ENCODE data around the gene VMAC. TPM values are rescaled to one million over a fixed set of nuclear protein-coding genes. Genes with fewer than 3 reads are reported as not detected.

Gene VMAC
- total RNA-seq, 1 donor from 2014 or later, result 4.3 TPM

DNA sequence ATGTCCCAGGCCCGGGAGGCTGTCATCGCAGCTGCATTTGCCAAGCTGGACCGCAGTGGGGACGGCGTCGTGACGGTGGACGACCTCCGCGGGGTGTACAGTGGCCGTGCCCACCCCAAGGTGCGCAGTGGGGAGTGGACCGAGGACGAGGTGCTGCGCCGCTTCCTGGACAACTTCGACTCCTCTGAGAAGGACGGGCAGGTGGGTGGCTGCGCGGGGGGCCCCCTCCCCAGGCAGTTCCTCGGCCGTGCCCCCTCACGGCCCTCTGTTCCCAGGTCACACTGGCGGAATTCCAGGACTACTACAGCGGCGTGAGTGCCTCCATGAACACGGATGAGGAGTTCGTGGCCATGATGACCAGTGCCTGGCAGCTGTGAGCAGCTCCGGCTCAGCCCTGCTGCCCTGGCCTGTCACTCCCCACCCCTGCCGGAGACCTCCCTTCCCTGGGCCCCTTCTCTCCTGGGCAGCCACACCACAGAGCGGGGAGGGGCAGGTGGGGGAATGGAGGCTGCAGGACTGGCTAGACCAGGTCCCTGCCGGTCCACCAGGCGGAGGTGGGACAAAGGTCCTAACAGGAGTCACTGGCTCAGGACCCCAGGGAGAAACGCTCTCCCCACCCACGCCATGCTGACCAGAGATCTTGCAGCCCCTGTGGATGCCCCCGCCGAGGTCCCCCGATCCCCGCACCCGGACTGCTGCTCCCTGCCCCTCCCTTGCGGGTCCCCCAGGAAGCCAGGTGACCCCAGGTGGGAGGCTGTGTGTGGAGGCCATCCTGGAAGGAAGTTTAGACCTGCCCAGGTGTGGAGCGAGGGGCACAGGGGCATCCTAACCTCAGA lies 10.5 kb downstream of the VMAC start:
- TF ChIP-seq, protein P1, sequence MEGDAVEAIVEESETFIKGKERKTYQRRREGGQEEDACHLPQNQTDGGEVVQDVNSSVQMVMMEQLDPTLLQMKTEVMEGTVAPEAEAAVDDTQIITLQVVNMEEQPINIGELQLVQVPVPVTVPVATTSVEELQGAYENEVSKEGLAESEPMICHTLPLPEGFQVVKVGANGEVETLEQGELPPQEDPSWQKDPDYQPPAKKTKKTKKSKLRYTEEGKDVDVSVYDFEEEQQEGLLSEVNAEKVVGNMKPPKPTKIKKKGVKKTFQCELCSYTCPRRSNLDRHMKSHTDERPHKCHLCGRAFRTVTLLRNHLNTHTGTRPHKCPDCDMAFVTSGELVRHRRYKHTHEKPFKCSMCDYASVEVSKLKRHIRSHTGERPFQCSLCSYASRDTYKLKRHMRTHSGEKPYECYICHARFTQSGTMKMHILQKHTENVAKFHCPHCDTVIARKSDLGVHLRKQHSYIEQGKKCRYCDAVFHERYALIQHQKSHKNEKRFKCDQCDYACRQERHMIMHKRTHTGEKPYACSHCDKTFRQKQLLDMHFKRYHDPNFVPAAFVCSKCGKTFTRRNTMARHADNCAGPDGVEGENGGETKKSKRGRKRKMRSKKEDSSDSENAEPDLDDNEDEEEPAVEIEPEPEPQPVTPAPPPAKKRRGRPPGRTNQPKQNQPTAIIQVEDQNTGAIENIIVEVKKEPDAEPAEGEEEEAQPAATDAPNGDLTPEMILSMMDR (IDR thresholded peaks at IDR 0.05; ENCODE audit: insufficient read depth, low read length, poor library complexity, severe bottlenecking), result no peak
- Histone ChIP-seq H3K36me3 (ENCODE audit: control insufficient read depth, insufficient read depth, low read length) (peaks cover 1% of the 10 kb centered on the region), H3K4me3 (ENCODE audit: low read depth, low read length) (no peak overlapping the region), H3K27me3 (ENCODE audit: control insufficient read depth, insufficient read depth, low read length) (no peaks in the 10 kb centered on the region)
- DNase-seq (ENCODE audit: low read depth), result no peak

- DNase-seq (ENCODE audit: low read depth), result no peak
- H3K27me3 ChIP-seq (ENCODE audit: control insufficient read depth, insufficient read depth, low read length), result no peaks in the 10 kb centered on the region
- peaks cover 1% of the 10 kb centered on the region for H3K36me3 ChIP-seq (ENCODE audit: control insufficient read depth, insufficient read depth, low read length)
- no peak overlapping the region for H3K4me3 ChIP-seq (ENCODE audit: low read depth, low read length)
- TF ChIP-seq, protein P1 (IDR thresholded peaks at IDR 0.05; ENCODE audit: insufficient read depth, low read length, poor library complexity, severe bottlenecking), result no peak
These were observed 11.1 kb downstream of the VMAC start for GRCh38 chr19:5915782-5916165.

GRCh38 chr19:5916181-5916708 lies 11.6 kb downstream of the VMAC start:
- Histone ChIP-seq H3K4me3 (ENCODE audit: low read depth, low read length) (no peak overlapping the region), H3K27me3 (ENCODE audit: control insufficient read depth, insufficient read depth, low read length) (no peaks in the 10 kb centered on the region), H3K36me3 (ENCODE audit: control insufficient read depth, insufficient read depth, low read length) (peaks cover 1% of the 10 kb centered on the region)
- TF ChIP-seq, protein P1 (IDR thresholded peaks at IDR 0.05; ENCODE audit: insufficient read depth, low read length, poor library complexity, severe bottlenecking), result no peak
- no peak for DNase-seq (ENCODE audit: low read depth)

DNA sequence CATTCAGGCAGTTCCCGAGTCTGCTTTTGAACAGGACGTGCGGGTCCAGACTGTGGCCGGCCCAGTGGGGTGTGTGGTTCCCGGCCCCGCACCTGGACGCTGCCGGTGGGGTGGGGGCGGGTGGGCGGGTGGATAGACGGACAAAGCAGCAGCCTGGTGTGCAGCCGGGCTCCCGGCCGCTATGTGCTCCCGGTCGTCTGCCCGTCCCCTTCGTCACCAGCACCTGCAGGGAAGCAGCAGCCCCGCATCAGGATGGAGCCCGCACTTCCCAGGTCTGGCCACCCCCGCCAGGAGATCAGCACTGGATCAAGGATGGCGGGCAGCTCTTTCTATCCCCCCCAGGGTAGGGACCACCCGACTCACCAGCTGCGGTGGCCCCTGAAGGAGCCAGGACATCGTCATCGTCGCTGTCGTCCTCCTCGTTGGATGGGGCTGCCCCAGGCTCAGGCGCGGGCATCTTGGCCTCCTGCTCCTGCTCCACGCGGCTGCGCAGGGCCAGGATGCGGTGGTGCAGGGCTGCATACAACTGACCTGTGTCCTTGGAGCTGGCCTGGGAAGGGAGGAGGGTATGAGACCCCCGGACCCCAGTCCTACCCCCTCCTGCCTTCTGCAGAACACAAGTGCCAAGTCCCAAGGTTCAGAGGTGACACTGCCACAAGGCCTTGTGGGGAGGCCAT lies 12.9 kb downstream of the VMAC start:
- H3K27me3 ChIP-seq (ENCODE audit: control insufficient read depth, insufficient read depth, low read length), result no peaks in the 10 kb centered on the region
- TF ChIP-seq, protein P1 (IDR thresholded peaks at IDR 0.05; ENCODE audit: insufficient read depth, low read length, poor library complexity, severe bottlenecking), result no peak
- peaks cover 1% of the 10 kb centered on the region for H3K36me3 ChIP-seq (ENCODE audit: control insufficient read depth, insufficient read depth, low read length)
- no peak for DNase-seq (ENCODE audit: low read depth)
- no peak overlapping the region for H3K4me3 ChIP-seq (ENCODE audit: low read depth, low read length)

- Histone ChIP-seq H3K4me3 (ENCODE audit: low read depth, low read length) (no peak overlapping the region), H3K27me3 (ENCODE audit: control insufficient read depth, insufficient read depth, low read length) (no peaks in the 10 kb centered on the region), H3K36me3 (ENCODE audit: control insufficient read depth, insufficient read depth, low read length) (peaks cover 1% of the 10 kb centered on the region)
- DNase-seq (ENCODE audit: low read depth), result no peak
- TF ChIP-seq, protein P1 (IDR thresholded peaks at IDR 0.05; ENCODE audit: insufficient read depth, low read length, poor library complexity, severe bottlenecking), result no peak
These were observed 13.9 kb downstream of the VMAC start for GRCh38 chr19:5918463-5919079.
